Naive B cell (primary cell): Measurements from ENCODE around the gene MAST4. TPM values are rescaled to one million over a fixed set of nuclear protein-coding genes. Genes with fewer than 3 reads are reported as not detected.
A peak's percentile ranks its signal among the peaks of the same experiment; 100 is the strongest.

Experiments
- ATAC-seq, 2 donors: fragments of 150-1000 bp; cut with Tn5 transposase; 2 replicates each; pipeline ENCODE4 v1.10.0; 2021; ENCODE audit warnings: low read depth in 2 of 2, mild to moderate bottlenecking in 2 of 2, moderate library complexity in 2 of 2
- DNase-seq: peaks from one replicate; pipeline ENCODE4 v3.0.0; 2022
- H3K27ac Mint-ChIP-seq, 6 donors: one replicate each; pipeline ENCODE4 v1.8.0; 2020 to 2022; ENCODE audit warnings: mild to moderate bottlenecking in 6 of 6, mixed read lengths in 6 of 6, moderate library complexity in 5 of 6, inconsistent platforms in 2 of 6
- H3K27me3 Mint-ChIP-seq, 3 donors: one replicate each; pipeline ENCODE4 v1.8.0; 2021 to 2022; ENCODE audit warnings: mixed read lengths in 3 of 3, mild to moderate bottlenecking in 1 of 3
- H3K36me3 Mint-ChIP-seq, 2 donors: one replicate each; pipeline ENCODE4 v1.8.0; 2020 to 2022; ENCODE audit warnings: mixed read lengths in 2 of 2, inconsistent platforms in 1 of 2, mild to moderate bottlenecking in 1 of 2
- H3K4me1 Mint-ChIP-seq, 3 donors: one replicate each; pipeline ENCODE4 v1.8.0; 2020 to 2022; ENCODE audit warnings: mixed read lengths in 3 of 3, inconsistent platforms in 1 of 3, mild to moderate bottlenecking in 1 of 3, moderate library complexity in 1 of 3
- H3K4me3 Mint-ChIP-seq, 8 donors: one replicate each; pipeline ENCODE4 v1.8.0; 2020 to 2022; ENCODE audit warnings: mild to moderate bottlenecking in 8 of 8, mixed read lengths in 8 of 8, moderate library complexity in 8 of 8, inconsistent platforms in 2 of 8
- H3K9me3 Mint-ChIP-seq, 7 donors: one replicate each; pipeline ENCODE4 v1.8.0; 2020 to 2022; ENCODE audit warnings: mixed read lengths in 7 of 7, mild to moderate bottlenecking in 5 of 7, inconsistent platforms in 2 of 7, moderate library complexity in 1 of 7
- polyA plus RNA-seq, 6 donors: library from polyadenylated mRNA; unstranded; fragments of 300-500 nt; fragmentation: Illumina TruSeq; gene quantifications; one replicate each; pipeline ENCODE4 v1.2.3, GENCODE V29; 2021; ENCODE audit warnings: low read depth in 6 of 6

The MAST4 gene
- polyA plus RNA-seq, 6 donors from 2014 or later, result 0.17 to 2.3 (median 1.3) TPM

- ATAC-seq (no peak), DNase-seq (no peak)
- no peaks in the 10 kb centered on the region for H3K4me1 Mint-ChIP-seq
- no peak overlapping the region for H3K4me3 Mint-ChIP-seq
- H3K36me3 Mint-ChIP-seq, result peaks cover 0 to 9% of the 10 kb centered on the region in 2 donors
- no peak overlapping the region for H3K27ac Mint-ChIP-seq
- H3K27me3 Mint-ChIP-seq, result no peaks in the 10 kb centered on the region
- H3K9me3 Mint-ChIP-seq, result peaks cover 0 to 14% (median 2%) of the 10 kb centered on the region in 7 donors
These were observed 533.6 kb downstream of the MAST4 start for GRCh38 chr5:67129768-67130167.

DNA sequence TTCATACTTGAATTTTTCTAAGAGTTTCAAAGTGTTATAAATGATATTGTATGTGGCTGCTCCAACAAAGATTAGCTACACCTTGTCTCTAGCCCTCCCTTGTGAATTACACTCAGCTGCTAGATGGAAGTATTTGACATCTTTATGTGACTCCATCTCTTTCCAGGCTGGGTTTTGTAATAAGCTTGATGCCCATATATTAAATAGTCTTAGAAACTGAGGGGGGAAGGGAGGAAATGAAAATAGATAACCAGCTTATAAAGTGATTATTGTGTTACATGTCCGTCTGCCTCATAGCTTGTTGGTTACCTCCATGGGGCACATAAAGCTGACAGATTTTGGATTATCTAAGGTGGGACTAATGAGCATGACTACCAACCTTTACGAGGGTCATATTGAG is 537.0 kb downstream of the MAST4 start:
- Mint-ChIP-seq H3K4me3 (no peak overlapping the region), H3K4me1 (no peaks in the 10 kb centered on the region), H3K9me3 (peaks cover 0 to 3% (median 0%) of the 10 kb centered on the region in 7 donors), H3K27me3 (no peaks in the 10 kb centered on the region), H3K36me3 (no peaks in the 10 kb centered on the region), H3K27ac (no peak overlapping the region)
- no peak for ATAC-seq
- no peak for DNase-seq

GRCh38 chr5:67133776-67134175 is 537.6 kb downstream of the MAST4 start:
- H3K27me3 Mint-ChIP-seq, result no peaks in the 10 kb centered on the region
- H3K36me3 Mint-ChIP-seq, result no peaks in the 10 kb centered on the region
- H3K9me3 Mint-ChIP-seq, result no peaks in the 10 kb centered on the region
- DNase-seq (no peak), ATAC-seq (no peak)
- no peaks in the 10 kb centered on the region for H3K4me1 Mint-ChIP-seq
- no peak overlapping the region for H3K4me3 Mint-ChIP-seq
- no peak overlapping the region for H3K27ac Mint-ChIP-seq

DNA sequence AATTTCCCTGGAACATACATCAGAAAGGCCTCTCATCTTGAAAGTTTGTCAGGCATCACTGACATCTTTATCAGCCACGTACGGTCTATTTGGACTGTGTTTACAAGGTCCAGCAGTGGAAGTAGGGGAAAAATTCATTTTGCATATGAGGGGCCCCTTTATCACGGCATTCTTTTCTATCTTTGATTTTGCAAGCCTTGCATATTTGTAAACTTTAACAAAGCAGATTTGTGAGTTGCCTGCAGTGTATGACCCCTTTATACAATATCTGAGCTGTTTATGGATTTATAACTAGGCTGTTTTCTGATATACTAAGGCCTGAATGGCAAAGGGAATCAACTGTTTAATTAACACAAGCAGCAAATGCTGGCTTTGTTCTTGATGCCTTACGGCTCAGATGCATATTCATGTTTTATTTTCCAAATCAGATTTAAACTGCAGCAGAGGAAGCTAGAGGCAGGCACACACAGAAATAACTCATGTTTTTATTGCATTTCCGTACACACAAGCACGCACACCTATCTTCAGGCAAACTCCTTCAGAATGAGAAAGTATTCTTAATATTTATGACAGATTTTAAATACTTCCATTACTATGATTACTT is 539.3 kb downstream of the MAST4 start:
- DNase-seq, result no peak
- Mint-ChIP-seq H3K36me3 (no peaks in the 10 kb centered on the region), H3K4me1 (no peaks in the 10 kb centered on the region), H3K4me3 (no peak overlapping the region), H3K9me3 (no peaks in the 10 kb centered on the region), H3K27me3 (no peaks in the 10 kb centered on the region), H3K27ac (no peak overlapping the region)
- ATAC-seq, result no peak

- H3K27me3 Mint-ChIP-seq, result no peaks in the 10 kb centered on the region
- peaks cover 7 to 13% of the 10 kb centered on the region in 2 donors for H3K36me3 Mint-ChIP-seq
- no peak overlapping the region for H3K4me3 Mint-ChIP-seq
- no peak overlapping the region for H3K27ac Mint-ChIP-seq
- no peaks in the 10 kb centered on the region for H3K9me3 Mint-ChIP-seq
- DNase-seq (no peak), ATAC-seq (no peak)
- H3K4me1 Mint-ChIP-seq, result no peaks in the 10 kb centered on the region
These were observed 542.8 kb downstream of the MAST4 start for GRCh38 chr5:67139030-67139429.

- no peak overlapping the region for H3K27ac Mint-ChIP-seq
- H3K4me1 Mint-ChIP-seq, result no peaks in the 10 kb centered on the region
- ATAC-seq (no peak), DNase-seq (no peak)
- no peaks in the 10 kb centered on the region for H3K9me3 Mint-ChIP-seq
- no peaks in the 10 kb centered on the region for H3K27me3 Mint-ChIP-seq
- H3K36me3 Mint-ChIP-seq, result peaks cover 7 to 13% of the 10 kb centered on the region in 2 donors
- no peak overlapping the region for H3K4me3 Mint-ChIP-seq
These were observed 544.2 kb downstream of the MAST4 start for GRCh38 chr5:67140413-67140812.

GRCh38 chr5:67141644-67142043 is 545.5 kb downstream of the MAST4 start:
- Mint-ChIP-seq H3K4me3 (no peak overlapping the region), H3K36me3 (peaks cover 7 to 13% of the 10 kb centered on the region in 2 donors), H3K27me3 (no peaks in the 10 kb centered on the region), H3K4me1 (no peaks in the 10 kb centered on the region), H3K27ac (no peak overlapping the region), H3K9me3 (no peaks in the 10 kb centered on the region)
- no peak for DNase-seq
- no peak for ATAC-seq

GRCh38 chr5:67142816-67143215 is 546.6 kb downstream of the MAST4 start:
- H3K27ac Mint-ChIP-seq, result no peak overlapping the region
- no peak for DNase-seq
- no peaks in the 10 kb centered on the region for H3K27me3 Mint-ChIP-seq
- no peaks in the 10 kb centered on the region for H3K4me1 Mint-ChIP-seq
- no peak for ATAC-seq
- H3K4me3 Mint-ChIP-seq, result no peak overlapping the region
- H3K9me3 Mint-ChIP-seq, result no peaks in the 10 kb centered on the region
- H3K36me3 Mint-ChIP-seq, result peaks cover 7 to 13% of the 10 kb centered on the region in 2 donors

GRCh38 chr5:67143549-67143948 is 547.4 kb downstream of the MAST4 start:
- Mint-ChIP-seq H3K27ac (no peak overlapping the region), H3K4me3 (no peak overlapping the region), H3K9me3 (no peaks in the 10 kb centered on the region), H3K27me3 (no peaks in the 10 kb centered on the region), H3K4me1 (no peaks in the 10 kb centered on the region), H3K36me3 (peaks cover 7 to 13% of the 10 kb centered on the region in 2 donors)
- no peak for DNase-seq
- ATAC-seq, result no peak

- H3K27me3 Mint-ChIP-seq, result no peaks in the 10 kb centered on the region
- ATAC-seq, result no peak
- no peak overlapping the region for H3K4me3 Mint-ChIP-seq
- H3K9me3 Mint-ChIP-seq, result no peaks in the 10 kb centered on the region
- peak overlapping the region in 1 of 6 donors; percentile 17 for H3K27ac Mint-ChIP-seq
- no peak for DNase-seq
- peaks cover 7 to 13% of the 10 kb centered on the region in 2 donors for H3K36me3 Mint-ChIP-seq
- H3K4me1 Mint-ChIP-seq, result no peaks in the 10 kb centered on the region
These were observed 548.0 kb downstream of the MAST4 start for GRCh38 chr5:67144183-67144639.

DNA sequence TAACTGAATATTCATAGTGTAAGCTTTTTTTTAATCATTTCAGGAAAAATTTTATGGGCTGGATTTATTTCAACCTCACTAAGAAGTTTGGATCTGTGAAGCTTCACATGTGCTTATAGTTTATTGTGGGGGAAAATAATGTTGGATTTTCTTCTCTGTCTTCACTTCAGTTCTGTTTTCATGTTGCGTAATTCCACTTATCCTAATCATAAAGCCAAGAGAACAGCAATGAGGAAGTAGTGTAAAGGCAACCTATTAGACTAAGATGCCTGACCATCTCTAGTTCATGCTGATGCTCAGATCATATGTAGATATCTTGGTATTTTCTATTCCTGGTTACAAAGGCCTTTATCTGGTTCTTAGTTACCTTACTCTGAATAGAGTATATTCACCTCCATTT is 550.4 kb downstream of the MAST4 start:
- no peak for ATAC-seq
- Mint-ChIP-seq H3K9me3 (no peaks in the 10 kb centered on the region), H3K27me3 (no peaks in the 10 kb centered on the region), H3K27ac (peak overlapping the region in 1 of 6 donors; percentile 39), H3K4me3 (no peak overlapping the region), H3K36me3 (peaks cover 7 to 13% of the 10 kb centered on the region in 2 donors), H3K4me1 (no peaks in the 10 kb centered on the region)
- no peak for DNase-seq

DNA sequence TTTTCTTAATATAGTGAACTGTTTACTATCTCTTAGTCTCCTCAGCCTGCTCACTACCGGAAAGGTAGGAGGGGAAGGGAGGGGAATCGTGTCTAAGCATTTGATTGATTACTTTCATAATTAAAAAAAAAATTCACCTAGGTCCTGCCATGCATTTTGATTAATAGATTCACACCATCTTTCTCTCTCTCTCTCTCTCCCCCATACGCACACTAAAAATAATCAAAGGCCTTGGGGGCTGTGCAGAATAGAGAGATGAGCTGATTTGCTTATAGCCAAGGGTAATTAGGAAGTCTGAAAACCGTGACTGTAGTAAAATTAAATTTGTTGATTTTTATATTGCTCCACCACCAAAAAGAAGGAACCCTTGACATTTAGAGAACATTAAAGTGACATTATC is 550.8 kb downstream of the MAST4 start:
- no peak for ATAC-seq
- H3K4me1 Mint-ChIP-seq, result no peaks in the 10 kb centered on the region

GRCh38 chr5:67147760-67148159 is 551.6 kb downstream of the MAST4 start:
- Mint-ChIP-seq H3K4me1 (no peaks in the 10 kb centered on the region), H3K27ac (no peak overlapping the region), H3K4me3 (no peak overlapping the region), H3K27me3 (no peaks in the 10 kb centered on the region), H3K36me3 (peaks cover 2 to 3% of the 10 kb centered on the region in 2 donors), H3K9me3 (no peaks in the 10 kb centered on the region)
- no peak for ATAC-seq
- DNase-seq, result no peak

More for the DNA sequence above, 550.8 kb downstream of the MAST4 start:
- no peak overlapping the region for H3K4me3 Mint-ChIP-seq
- no peak for DNase-seq
- H3K36me3 Mint-ChIP-seq, result peaks cover 7 to 9% of the 10 kb centered on the region in 2 donors
- H3K27ac Mint-ChIP-seq, result peak overlapping the region in 1 of 6 donors; percentile 15
- no peaks in the 10 kb centered on the region for H3K9me3 Mint-ChIP-seq
- no peaks in the 10 kb centered on the region for H3K27me3 Mint-ChIP-seq

- peak overlapping the region in 2 of 6 donors; percentile 26 to 32 for H3K27ac Mint-ChIP-seq
These were observed 553.1 kb downstream of the MAST4 start for GRCh38 chr5:67149057-67149950.

More at GRCh38 chr5:67149057-67149950, 553.1 kb downstream of the MAST4 start:
- H3K4me1 Mint-ChIP-seq, result no peaks in the 10 kb centered on the region
- DNase-seq, result no peak
- no peaks in the 10 kb centered on the region for H3K36me3 Mint-ChIP-seq
- no peaks in the 10 kb centered on the region for H3K27me3 Mint-ChIP-seq
- no peak for ATAC-seq
- no peaks in the 10 kb centered on the region for H3K9me3 Mint-ChIP-seq
- H3K4me3 Mint-ChIP-seq, result no peak overlapping the region
